ENCODE results near the gene UHRF1.
"Not testable (repeated sequence)": the region's sequence is repeated elsewhere in the genome, so short reads cannot be mapped to it uniquely, and the experiment has no call there.

The UHRF1 gene

DNA sequence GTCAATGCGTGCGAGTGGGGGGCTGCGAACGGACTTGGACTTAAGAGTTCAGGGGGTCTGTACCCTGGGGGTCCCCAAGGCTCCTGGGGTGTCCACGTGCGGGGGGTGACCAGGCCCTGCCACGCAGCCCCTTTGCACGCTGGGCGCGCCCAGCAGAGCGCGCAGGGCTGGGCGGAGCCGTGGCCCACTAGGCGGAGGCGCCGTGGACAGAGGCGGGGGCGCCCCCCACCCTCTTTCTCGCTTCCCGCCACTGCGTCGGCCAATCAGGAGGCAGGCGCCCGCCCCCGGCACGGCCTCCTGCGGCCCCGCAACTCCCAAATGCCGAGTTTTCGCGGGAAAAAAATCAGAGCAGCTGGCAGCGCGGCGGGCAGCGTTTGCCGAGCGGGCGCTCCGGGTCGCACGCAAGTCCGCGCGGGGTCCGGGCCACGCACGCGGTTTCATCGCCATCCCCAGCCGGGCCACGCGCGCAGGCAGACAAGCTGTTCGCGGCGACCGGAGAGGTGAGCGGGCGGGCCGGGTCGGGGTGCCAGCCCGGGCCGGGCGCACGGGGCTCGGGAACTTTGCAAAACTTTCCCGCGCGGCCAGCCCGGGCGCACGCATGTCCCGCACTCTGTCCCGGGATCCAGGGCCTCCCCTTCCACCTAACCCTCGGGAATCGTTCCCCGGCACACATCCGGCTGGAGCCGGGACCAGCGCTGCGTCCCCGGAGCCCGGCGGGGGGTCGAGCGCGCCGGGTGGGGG is at the start of gene UHRF1:
UHRF1 (plus strand) TSS at position 346 of the 741 bp plus-strand sequence. CDS start 1,385 bp downstream, outside the sequence.
- peak; percentile 88 for DNase-seq

DNA sequence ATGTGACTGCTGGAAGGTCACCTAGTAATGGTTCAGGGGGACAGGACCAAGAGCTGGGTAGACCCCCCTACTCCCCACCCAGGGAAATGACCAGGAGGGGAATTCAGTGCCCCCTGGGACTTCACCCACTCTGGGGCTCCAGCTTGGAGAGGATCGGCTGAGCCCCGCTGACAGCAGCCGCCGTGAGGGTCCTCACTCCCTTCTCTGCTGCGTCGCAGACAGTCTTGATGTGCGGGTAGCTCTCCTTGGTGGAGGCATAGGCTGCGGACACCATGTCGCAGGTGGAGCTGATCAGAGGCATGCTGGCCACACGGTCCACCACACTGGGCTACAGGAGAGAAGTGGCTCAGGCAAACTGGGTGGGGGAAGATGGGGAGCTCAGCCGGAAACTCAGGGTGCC is 49.6 kb upstream of the UHRF1 start:
- no peak for DNase-seq

DNA sequence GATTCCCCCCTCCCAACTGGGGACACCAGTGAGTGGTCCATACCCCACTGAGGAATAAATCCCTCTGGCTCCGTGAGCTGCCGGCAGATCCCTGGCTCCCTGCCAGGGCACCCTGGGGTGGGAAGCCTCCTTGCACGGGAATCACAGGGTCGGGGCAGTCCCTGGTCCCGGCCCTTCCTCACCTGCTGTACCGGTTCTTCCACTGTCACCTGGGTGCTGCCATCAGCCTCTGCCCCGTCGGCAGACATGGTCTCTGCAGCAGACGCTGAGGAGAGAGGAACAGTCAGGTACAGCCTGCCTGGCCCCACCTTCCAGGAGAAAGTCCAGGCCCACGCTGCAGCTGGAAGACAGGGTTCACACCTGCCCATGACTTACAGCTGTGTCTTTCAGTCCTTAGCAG is 48.2 kb upstream of the UHRF1 start:
- DNase-seq = no peak

DNA sequence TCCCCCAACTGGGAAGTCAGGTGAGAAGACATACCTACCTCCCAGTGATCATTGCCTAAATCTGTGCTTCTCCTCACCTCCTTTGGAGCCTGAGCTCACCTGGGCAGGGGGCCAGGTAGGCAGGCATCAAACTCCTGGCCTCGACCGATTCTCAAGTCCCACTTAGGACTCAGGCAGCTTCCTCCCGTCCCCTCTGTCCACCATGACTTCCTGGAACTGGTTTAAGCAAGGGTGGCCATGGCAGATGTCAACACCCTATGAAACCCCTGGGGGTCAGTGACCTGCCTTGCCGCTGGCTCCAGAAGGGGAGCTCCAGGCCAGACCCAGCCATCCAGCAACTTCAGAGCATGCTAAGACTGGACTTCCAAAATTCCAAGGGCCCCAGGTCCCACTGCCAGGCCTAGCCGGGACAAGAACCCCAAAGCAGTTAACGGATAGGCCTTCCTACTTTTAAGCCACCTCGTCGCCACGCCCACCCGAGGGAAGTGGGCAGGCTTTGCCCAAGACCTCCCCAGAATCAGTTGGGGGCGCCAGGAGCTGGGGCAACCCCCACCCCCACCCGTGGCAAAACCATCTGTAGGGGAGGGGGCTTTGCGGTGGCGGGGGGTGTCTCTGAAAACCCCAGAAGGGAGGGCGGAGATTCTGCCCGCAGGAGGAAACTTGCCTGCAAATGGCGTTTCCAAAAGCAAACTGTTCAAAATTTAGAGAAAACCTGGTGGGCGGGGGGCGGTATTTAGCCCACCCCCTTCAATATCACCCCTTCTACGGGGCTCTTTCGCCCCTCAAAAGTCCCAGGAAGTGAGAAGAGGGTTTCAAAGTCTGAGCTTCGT is 42.5 kb upstream of the UHRF1 start:
- peak; percentile 73 for DNase-seq

DNA sequence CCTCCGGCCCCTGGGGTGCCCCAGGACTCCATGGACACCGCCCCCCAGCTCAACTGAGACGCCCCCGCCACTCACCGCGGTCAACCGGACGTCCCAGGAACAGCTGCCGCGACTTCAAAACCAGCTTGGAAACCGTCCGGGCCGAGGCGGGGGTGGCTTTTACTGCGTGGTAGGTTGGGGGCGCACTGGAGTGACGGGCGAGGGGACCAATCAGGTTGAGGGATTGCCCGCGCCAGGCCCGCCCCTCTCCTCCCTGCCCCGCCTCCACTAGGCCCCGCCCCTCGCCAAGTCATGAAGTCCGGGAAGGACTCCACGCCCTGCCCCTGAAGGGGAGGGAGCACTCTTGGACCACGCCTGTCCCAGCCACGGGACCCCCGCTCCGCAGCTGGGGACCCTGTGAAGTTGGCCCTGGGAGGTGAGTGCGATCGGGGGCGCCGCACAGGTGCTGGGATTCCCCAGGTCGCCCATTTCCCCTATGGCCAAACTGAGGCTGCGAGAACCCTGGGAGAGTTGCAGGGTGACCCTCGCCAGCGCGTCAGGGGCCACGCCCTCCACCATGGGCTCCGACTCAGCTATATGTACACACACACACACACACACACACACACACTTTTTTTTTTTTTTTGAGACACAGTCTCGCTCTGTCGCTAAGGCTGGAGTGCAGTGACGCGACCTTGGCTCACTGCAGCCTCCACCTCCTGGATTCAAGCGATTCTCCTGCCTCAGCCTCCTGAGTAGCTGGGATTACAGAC is 41.6 kb upstream of the UHRF1 start, which contains the start of gene PLIN3:
PLIN3 (minus strand) TSS at position 134 of the 752 bp plus-strand sequence. CDS start 6,273 bp downstream, outside the sequence.
- peak; percentile 98 for DNase-seq

DNA sequence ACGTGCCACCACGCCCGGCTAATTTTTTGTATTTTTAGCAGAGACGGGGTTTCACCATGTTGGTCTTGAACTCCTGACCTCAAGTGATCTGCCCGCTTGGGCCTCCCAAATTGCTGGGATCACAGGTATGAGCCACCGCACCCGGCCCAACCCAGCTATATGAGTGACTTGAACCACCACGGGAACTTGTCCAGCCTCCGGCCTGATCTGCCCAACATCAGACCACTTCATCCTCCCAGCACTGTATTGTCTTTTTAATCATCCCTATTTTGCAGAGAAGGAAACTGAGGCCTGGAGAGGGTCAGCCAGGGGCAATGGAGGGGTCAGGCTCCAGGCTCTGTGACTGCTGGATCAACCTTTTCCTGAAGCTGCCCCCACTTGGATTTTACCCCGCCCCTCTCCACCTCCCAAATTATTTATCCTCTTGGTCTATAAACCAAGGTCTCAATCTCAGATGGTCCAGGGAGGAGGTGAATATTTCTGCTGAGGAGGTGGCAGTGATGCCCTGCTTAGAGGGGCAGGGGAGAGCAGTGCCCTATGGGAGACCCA is 40.9 kb upstream of the UHRF1 start:
- DNase-seq = no peak

DNA sequence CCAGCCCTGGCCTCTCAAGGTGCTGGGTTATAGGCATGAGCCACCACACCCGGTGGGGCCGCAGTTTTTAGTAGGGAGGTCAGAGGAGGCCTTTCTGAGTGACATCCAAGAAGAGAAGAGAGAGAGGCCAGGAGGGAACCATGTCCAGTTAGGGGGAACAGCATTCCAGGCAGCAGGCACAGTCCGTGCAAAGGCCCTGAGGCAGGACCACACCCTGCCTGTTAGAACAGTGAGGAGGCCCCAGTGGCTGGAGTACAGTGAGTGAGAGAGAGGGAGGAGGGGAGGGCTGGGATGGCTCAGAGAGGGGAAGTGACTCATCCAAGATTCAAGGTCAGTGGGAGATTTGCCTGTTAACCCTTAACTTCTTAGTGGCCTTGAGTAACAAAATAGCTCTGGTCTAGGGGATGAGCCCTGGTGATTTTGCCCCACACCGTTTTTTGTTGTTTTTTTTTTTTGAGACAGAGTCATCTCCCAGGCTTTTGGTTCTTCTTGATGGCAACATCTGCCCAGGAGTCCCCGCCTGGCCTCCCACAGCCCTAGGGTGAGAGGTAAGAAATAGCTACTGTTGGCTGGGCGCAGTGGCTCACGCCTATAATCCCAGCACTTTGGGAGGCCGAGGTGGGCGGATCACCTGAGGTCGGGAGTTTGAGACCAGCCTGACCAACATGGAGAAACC is 39.1 kb upstream of the UHRF1 start:
- peak; percentile 57 for DNase-seq

DNA sequence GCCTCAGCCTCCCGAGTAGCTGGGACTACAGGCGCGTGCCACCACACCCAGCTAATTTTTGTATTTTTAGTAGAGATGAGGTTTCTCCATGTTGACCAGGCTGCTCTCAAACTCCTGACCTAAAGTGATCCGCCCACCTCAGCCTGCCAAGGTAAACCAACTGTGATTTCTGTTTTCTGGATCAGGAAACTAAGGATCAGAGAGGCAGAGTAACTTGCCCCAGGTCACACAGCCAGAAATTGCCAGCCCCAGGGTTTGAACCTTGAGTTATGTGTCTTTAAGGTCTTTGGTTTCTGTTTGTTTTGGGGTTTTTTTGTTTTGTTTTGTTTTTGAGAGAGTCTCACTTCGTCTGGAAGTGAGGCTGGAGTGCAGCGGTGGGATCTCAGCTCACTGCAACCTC is 37.6 kb upstream of the UHRF1 start:
- DNase-seq = no peak

DNA sequence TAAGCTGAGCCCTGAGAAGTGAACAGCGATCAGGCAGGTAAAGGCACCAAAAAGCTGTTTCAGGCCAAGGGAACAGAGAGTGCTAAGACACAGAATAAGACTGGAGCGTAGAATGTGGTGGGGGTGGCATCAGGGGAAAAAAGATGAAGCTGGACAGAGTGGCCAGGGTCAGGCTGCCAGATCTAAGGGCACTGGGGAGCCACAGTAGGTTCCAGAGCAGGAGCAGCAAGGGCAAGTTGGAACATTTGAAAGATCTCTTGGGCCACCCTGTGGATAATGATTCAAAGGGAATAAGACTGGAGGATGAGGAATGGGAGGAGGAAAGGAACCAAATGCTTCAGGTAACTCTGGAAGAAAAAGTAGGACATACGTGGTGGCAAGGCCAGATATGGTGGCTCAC is 35.4 kb upstream of the UHRF1 start:
- no peak for DNase-seq

DNA sequence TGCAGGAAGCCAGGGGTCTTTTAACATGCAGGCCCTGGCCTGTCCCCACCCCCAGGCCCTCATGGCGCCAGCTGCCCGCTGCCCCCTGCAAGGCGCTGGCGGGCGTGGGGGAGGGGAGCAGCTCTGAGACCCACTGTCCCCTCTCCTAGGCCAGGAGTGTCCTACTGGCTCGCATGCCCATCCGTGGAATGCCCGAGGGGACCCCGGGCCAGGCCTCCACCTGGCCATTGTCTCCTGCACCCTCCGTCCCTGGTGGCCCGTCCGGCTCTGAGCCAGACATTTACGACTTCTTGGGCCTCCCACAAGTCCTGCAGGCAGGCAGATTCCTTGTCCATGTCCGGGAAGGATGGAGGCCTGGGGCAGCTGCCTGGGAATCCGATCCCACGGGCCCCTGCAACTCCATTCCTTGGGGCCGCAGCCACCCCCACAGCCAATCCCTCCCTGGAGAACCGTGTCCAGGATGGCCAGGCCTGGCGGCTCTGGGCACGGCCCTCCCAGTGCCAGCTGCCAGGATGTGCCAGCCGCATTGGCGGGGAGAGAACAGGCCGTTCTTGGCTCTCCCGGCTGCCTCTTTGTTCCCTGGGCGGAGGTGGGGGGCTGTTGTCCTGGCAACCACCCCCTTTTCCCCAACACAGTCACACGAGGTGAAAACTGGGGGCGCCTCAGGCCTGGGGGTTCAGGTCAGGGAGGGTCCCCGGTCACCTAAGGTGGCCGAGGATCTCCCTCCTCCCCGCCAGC is 31.4 kb upstream of the UHRF1 start:
- DNase-seq = no peak

DNA sequence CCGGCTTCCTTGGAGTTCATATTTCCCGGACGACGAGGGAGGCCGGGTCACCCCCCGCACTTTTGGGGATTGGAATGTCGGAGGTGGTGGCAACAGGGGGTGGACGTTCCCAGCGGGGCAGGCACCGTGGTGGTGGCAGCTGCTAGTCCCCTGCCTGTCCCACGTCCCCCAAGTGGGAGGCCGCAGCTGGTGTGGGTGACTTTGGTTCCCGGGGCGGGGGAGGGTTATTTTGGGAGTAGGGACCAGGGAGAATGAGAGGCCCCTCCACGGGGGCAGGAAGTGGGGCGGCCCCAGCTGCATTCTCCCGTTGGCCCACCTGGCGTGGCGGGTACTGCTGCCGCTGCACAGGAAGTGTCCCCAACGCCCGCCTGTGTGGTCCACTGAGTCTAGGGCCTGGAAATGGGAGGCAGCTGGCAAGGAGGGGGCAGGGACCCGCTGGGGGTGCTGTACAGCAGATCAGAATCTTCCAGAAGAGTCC is 30.8 kb upstream of the UHRF1 start:
- DNase-seq = peak; percentile 72

DNA sequence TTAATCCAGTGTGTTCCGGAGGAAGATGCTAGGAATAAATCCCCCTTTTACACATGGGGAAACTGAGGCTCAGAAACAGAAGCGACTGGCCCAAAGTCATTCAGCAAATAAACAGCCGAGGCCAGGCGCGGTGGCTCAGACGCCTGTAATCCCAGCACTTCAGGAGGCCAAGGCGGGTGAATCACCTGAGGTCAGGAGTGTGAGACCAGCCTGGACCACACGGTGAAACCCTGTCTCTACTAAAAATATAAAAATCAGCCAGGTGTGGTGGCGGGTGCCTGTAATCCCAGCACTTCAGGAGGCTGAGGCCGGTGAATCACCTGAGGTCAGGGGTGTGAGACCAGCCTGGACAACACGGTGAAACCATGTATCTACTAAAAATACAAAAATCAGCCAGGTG is 30.3 kb upstream of the UHRF1 start:
- DNase-seq = no peak

DNA sequence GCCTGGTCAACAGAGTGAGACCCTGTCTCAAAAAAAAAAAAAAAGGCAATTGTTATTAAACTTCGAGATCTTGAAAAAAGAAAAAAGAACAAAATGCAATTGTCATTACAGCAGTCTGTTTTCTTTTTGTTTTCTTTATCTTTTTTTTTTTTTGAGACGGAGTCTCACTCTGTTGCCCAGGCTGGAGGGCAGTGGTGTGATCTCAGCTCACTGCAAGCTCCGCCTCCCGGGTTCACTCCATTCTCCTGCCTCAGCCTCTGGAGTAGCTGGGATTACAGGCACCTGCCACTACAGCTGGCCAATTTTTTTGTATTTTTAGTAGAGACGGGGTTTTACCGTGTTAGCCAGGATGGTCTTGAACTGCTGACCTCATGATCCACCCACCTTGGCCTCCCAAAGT is 26.4 kb upstream of the UHRF1 start:
- DNase-seq = not testable (repeated sequence)

DNA sequence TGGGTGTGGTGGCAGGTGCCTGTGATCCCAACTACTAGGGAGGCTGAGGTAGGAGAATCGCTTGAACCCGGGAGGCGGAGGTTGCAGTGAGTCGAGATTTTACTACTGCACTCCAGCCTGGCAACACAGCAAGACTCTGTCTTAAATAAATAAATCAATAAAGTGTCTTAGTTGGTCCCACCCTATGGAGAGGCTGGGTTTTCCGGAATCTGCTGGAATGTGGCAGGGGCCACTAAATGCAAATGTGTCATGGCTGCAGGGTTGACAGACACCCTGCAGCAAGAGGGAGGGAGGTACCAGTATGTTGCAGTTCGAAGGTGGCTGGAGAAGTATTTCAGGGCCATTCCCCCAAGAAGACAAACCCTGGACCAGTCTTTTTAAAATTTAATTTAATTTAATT is 24.3 kb upstream of the UHRF1 start:
- not testable (repeated sequence) for DNase-seq

DNA sequence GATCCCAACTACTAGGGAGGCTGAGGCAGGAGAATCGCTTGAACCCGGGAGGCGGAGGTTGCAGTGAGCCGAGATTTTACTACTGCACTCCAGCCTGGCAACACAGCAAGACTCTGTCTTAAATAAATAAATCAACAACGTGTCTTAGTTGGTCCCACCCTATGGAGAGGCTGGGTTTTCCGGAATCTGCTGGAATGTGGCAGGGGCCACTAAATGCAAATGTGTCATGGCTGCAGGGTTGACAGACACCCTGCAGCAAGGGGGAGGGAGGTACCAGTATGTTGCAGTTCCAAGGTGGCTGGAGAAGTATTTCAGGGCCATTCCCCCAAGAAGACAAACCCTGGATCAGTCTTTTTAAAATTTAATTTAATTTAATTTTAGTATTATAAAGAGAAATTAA is 21.5 kb upstream of the UHRF1 start:
- not testable (repeated sequence) for DNase-seq

DNA sequence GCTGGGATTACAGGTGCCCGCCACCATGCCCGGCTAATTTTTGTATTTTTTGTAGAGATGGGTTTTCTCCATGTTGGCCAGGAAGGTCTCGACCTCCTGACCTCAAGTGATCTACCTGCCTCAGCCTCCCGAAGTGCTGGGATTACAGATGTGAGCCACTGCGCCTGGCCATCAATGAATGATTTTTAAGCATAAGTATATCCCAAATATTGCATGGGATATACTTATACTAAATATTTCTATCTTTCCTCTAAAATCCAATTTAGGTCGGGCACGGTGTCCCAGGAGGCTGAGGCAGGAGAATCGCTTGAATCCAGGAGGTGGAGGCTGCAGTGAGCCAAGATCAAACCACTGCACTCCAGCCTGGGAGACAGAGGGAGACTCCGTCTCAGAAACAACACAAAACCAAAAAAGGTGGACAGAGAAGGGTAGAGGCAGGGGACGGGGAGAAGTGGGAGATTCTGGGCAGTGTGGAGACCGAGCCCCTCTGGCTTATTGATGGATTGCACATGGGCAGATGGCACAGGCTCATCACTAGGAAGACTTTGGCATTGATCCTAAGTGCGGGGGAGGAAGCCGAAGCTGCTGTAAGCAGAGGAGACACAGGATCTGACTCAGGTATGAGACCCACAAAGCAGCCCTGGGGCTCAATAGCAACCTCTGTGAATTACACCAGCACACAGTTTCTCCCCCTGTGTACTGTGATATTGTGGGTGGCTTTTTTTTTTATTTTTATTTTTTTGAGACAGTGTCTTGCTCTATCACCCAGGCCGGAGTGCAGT is 20.1 kb upstream of the UHRF1 start:
- no peak for DNase-seq

DNA sequence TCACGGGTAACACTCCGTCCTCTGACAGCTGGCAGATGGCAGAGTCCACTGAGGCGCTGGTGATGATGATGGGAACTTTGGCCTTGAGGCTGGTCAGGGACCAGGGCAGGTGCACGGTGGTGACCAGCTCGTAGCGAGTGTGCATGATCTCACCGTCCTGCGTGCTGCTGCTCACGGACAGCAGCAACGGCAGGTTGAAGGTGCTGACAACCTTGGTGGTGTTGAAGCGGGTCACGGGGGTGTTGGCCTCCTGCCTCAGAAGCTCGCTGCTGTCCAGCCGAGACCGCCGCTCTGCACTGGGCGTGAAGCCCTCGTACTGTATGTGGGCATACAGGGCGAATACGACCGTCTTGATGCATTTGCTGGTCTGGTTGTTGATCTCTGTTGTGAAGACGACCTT is 18.2 kb upstream of the UHRF1 start:
- DNase-seq = no peak

DNA sequence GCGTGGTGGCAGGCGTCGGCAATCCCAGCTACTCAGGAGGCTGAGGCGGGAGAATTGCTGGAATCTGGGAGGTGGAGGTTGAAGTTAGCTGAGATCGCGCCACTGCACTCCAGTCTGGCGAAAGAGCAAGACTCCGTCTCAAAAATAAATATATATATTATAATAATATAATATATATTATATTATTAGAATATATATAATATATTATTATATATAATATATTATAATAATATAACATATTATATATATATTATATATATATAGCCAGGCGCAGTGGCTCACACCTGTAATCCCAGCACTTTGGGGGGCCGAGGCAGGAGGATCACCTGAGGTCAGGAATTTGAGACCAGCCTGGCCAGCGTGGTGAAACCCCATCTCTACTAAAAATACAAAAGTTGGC is 16.3 kb upstream of the UHRF1 start:
- DNase-seq = not testable (repeated sequence)

DNA sequence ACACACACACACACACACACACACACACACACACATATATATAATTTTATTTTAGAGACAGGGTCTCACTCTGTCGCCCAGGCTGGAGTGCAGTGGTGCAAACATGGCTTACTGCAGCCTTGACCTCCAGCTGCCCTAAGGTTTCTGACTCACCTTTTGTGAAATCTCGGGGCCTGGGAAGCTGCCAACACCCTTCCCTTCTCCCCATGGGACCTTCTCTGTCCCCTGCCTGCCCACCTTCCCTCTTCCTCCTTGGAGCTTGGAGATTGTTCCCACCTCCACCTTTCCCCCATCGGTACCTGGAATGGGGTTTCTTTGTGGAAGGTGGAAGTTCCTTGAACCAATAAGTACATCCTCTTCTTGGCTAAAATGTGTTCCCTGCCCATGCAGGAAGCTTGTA is 12.9 kb upstream of the UHRF1 start:
- no peak for DNase-seq

DNA sequence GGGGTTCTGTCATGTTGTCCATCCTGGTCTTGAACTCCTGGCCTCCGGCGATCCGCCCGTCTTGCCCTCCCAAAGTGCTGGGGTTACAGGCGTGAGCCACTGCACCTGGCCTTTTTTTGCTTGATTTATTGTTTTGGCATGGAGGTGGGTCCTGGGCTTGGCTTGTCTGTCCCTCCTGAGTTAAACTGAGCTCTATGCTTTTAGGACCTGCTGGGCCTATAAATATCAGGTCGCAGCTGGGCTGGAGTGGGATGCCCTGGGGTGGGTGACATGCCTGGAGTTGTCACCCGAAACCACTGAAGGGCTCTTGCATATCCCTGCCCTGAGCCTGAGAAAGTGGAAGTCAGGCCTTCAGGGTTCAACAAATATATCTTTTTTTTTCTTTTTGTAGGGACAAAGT is 12.2 kb upstream of the UHRF1 start:
- no peak for DNase-seq

DNA sequence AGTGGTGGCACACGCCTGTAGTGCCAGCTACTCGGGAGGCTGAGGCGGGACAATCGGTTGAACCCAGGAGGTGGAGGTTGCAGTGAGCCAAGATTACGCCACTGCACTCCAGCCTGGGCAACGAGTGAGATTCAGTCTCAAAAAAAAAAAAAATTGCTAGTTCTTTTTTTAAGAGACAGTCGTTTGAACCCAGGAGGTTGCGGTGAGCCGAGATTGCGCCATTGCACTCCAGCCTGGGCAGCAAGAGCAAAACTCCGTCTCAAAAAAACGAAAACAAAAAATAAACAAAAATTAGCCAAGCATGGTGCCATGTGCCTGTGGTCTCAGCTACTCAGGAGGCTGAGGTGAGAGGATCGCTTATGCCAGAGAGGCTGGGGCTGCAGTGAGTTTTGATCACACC is 8.4 kb upstream of the UHRF1 start:
- not testable (repeated sequence) for DNase-seq

Measured in activated CD8-positive, alpha-beta memory T cell treated with anti-CD3 and anti-CD28 coated beads, Interleukin-2, amount 50 U/mL, for 48 hours (primary cell).